Upper lobe of left lung (tissue), 4 donors: Measurements from ENCODE around the gene PPRC1.

Source experiments
- CTCF ChIP-seq, 6 experiments: fragments of 450-650 bp in 4 of 6; fragments of 200-600 bp in 2 of 6; sonication (generic) in 2 of 6; IDR thresholded peaks; one replicate each; pipeline ENCODE4 v1.5.1; 2016 to 2019; ENCODE audit warnings: antibody characterized with exemption in 6 of 6
- EP300 ChIP-seq, 4 donors: sonication (generic); formaldehyde crosslinking; IDR thresholded peaks; one replicate each; pipeline ENCODE4 v1.5.1; 2017; ENCODE audit warnings: antibody characterized with exemption in 4 of 4, control low read depth in 2 of 4
- POLR2AphosphoS5 ChIP-seq, 2 donors: sonication (generic); formaldehyde crosslinking; IDR thresholded peaks; one replicate each; pipeline ENCODE4 v1.5.1; 2017; ENCODE audit warnings: antibody characterized with exemption in 2 of 2

DNA sequence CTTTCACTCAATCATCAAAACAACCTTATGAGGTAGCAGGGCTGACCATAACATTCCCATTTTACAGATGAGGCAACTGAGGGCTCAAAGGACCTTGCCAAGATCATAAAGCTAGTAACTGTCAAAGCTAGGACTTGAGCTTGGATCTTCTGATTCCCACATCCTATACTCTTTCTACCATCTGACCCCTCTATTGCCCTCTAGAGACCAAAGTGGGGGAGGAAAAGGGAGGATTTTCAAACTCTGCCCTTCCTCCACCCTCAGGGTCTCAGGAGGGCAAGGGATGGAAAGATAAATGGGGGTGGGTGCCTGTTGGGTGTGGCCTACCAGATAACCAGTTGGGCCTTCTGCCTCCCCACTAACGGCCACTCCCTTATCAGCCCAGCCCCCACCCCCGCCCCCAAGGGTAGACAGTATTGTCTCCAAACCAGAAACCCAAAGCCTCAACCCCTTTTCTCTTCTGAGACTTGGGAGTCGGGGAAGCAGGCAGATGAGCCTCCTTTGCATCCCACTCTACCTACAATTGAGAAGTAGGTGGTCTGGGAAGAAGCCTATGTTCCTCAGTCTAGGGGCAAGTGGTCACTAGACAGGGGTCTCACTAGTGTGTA lies 20.5 kb upstream of the PPRC1 start:
- no peak for TF ChIP-seq EP300 (IDR thresholded peaks at IDR 0.05)
- no peak for TF ChIP-seq POLR2AphosphoS5 (IDR thresholded peaks at IDR 0.05)
- no peak for TF ChIP-seq CTCF (IDR thresholded peaks at IDR 0.05)
